T1000 (cell line): Measurements from ENCODE around the gene SUGP2.

ENCODE experiments used
- DNase-seq: peaks from one replicate; lab custom pipeline; 2025; ENCODE audit warnings: mixed read lengths; lab: John Stamatoyannopoulos, UW

The SUGP2 gene

GRCh38 chr19:19059018-19059836, 25.9 kb upstream of the SUGP2 start:
- DNase-seq = no peak

GRCh38 chr19:19057720-19058119, 24.4 kb upstream of the SUGP2 start:
- no peak for DNase-seq

- DNase-seq = no peak
Observed at GRCh38 chr19:19057317-19057716, 24.0 kb upstream of the SUGP2 start.

- DNase-seq = no peak
Observed at GRCh38 chr19:19056636-19057275, 23.4 kb upstream of the SUGP2 start.

- DNase-seq = no peak
Observed at GRCh38 chr19:19055701-19056100, 22.4 kb upstream of the SUGP2 start.

- DNase-seq = no peak
Observed at GRCh38 chr19:19054939-19055440, 21.7 kb upstream of the SUGP2 start.

- DNase-seq = no peak
Observed at GRCh38 chr19:19054315-19054938, 21.1 kb upstream of the SUGP2 start.

- DNase-seq = no peak
Observed at GRCh38 chr19:19053508-19054314, 20.4 kb upstream of the SUGP2 start.

GRCh38 chr19:19052921-19053320, 19.6 kb upstream of the SUGP2 start:
- DNase-seq = no peak

- DNase-seq = no peak
Observed at GRCh38 chr19:19051478-19052213, 18.3 kb upstream of the SUGP2 start.

GRCh38 chr19:19050731-19051130, 17.4 kb upstream of the SUGP2 start:
- DNase-seq = no peak

- no peak for DNase-seq
Observed at GRCh38 chr19:19050104-19050503, 16.8 kb upstream of the SUGP2 start.

GRCh38 chr19:19049406-19049805, 16.1 kb upstream of the SUGP2 start:
- no peak for DNase-seq

GRCh38 chr19:19043881-19044280, 10.6 kb upstream of the SUGP2 start:
- DNase-seq = no peak

GRCh38 chr19:19043481-19043880, 10.2 kb upstream of the SUGP2 start:
- DNase-seq = no peak

- no peak for DNase-seq
Observed at GRCh38 chr19:19042732-19043280, 9.5 kb upstream of the SUGP2 start.

GRCh38 chr19:19040417-19040816, 7.1 kb upstream of the SUGP2 start:
- DNase-seq = no peak

- no peak for DNase-seq
Observed at GRCh38 chr19:19039901-19040300, 6.6 kb upstream of the SUGP2 start.

GRCh38 chr19:19034204-19034624, 897 bp upstream of the SUGP2 start:
- peak; percentile 23 for DNase-seq

- no peak for DNase-seq
Observed at GRCh38 chr19:19033176-19033425, 216 bp downstream of the SUGP2 start.

- peak; percentile 73 for DNase-seq
Observed at GRCh38 chr19:19032420-19033175, 719 bp downstream of the SUGP2 start.
